HepG2 (cell line): ENCODE results near the gene SYNGAP1. TPM values are rescaled to one million over a fixed set of nuclear protein-coding genes. Genes with fewer than 3 reads are reported as not detected.

Source experiments
- ARHGAP35 ChIP-seq: sonication (generic); formaldehyde crosslinking; IDR thresholded peaks from 2 replicates; pipeline ENCODE4 v1.9.0; 2022; ENCODE audit warnings: mild to moderate bottlenecking, inconsistent platforms, moderate library complexity, missing genetic modification reagents, borderline replicate concordance
- CSRNP2 ChIP-seq: sonication (generic); formaldehyde crosslinking; conservative IDR thresholded peaks from 2 replicates; pipeline ENCODE4 v1.8.0; 2022; ENCODE audit warnings: low read depth, missing genetic modification reagents
- GATAD2A ChIP-seq: IDR thresholded peaks from 2 replicates; pipeline ENCODE4 v1.6.1; 2016
- IKZF5 ChIP-seq: IDR thresholded peaks from 2 replicates; pipeline ENCODE4 v1.6.1; 2018; ENCODE audit warnings: missing genetic modification reagents, mild to moderate bottlenecking, missing compliant biosample characterization
- JDP2 ChIP-seq: sonication (generic); formaldehyde crosslinking; IDR thresholded peaks from 2 replicates; pipeline ENCODE4 v1.8.1; 2022; ENCODE audit warnings: missing genetic modification reagents, borderline replicate concordance
- KDM5B ChIP-seq: sonication (generic); formaldehyde crosslinking; IDR thresholded peaks from 2 replicates; pipeline ENCODE4 v1.4.0; 2020; ENCODE audit warnings: missing genetic modification reagents, mild to moderate bottlenecking, borderline replicate concordance
- MYPOP ChIP-seq: sonication (generic); formaldehyde crosslinking; IDR thresholded peaks from 2 replicates; pipeline ENCODE4 v1.8.1; 2023; ENCODE audit warnings: mild to moderate bottlenecking, moderate library complexity, missing genetic modification reagents
- SKIL ChIP-seq: sonication (generic); formaldehyde crosslinking; IDR thresholded peaks from 2 replicates; pipeline ENCODE4 v1.8.0; 2022; ENCODE audit warnings: missing genetic modification reagents, mild to moderate bottlenecking, moderate library complexity, borderline replicate concordance
- SMARCE1 ChIP-seq: fragments of 450-650 bp; IDR thresholded peaks from 2 replicates; pipeline ENCODE4 v1.6.1; 2017; ENCODE audit warnings: borderline replicate concordance
- ZNF274 ChIP-seq: sonication (generic); formaldehyde crosslinking; IDR thresholded peaks from 2 replicates; pipeline ENCODE4 v1.5.1; 2020; ENCODE audit warnings: mild to moderate bottlenecking, missing genetic modification reagents
- ZNF367 ChIP-seq: sonication (generic); formaldehyde crosslinking; IDR thresholded peaks from 2 replicates; pipeline ENCODE4 v1.4.0; 2020; ENCODE audit warnings: missing genetic modification reagents, borderline replicate concordance
- ZNF556 ChIP-seq: sonication (generic); formaldehyde crosslinking; IDR thresholded peaks from 2 replicates; pipeline ENCODE4 v1.4.0; 2020; ENCODE audit warnings: mild to moderate bottlenecking, missing genetic modification reagents, borderline replicate concordance
- polyA plus RNA-seq, 8 experiments: library from polyadenylated mRNA; depleted of rRNA in 3 of 8; stranded (reverse) in 7 of 8; unstranded in 1 of 8; fragments of >200 nt; fragmentation: Illumina TruSeq in 4 of 8; extraction: Trizol in 4 of 8; gene quantifications; 2 replicates each; pipeline versions ENCODE4 v1.2.1 to v1.2.3, GENCODE V29; 2011 to 2016; ENCODE audit warnings: low read depth in 4 of 8, missing spikeins in 1 of 8, mixed read lengths in 1 of 8; ENCODE audit not compliant: insufficient read depth in 1 of 8
- total RNA-seq, 5 experiments: library from RNA; depleted of rRNA; stranded (reverse); fragments of >200 nt; fragmentation: Illumina TruSeq; extraction: Trizol; gene quantifications; 2 replicates each; pipeline ENCODE4 v1.2.3, GENCODE V29; 2016; ENCODE audit warnings: low read depth in 1 of 5
- TF ChIP-seq, protein P1 (sequence below): sonication (generic); formaldehyde crosslinking; IDR thresholded peaks from 2 replicates; pipeline ENCODE4 v1.4.0; 2020; ENCODE audit warnings: mild to moderate bottlenecking, missing genetic modification reagents
- TF ChIP-seq, protein P2 (sequence below): IDR thresholded peaks from 2 replicates; pipeline ENCODE4 v1.6.1; 2016; ENCODE audit warnings: missing compliant biosample characterization, missing genetic modification reagents, borderline replicate concordance
- TF ChIP-seq, protein P3 (sequence below): sonication (generic); formaldehyde crosslinking; IDR thresholded peaks from 2 replicates; pipeline ENCODE4 v1.5.0; 2020; ENCODE audit warnings: missing genetic modification reagents
- TF ChIP-seq, protein P4 (sequence below): sonication (generic); formaldehyde crosslinking; IDR thresholded peaks from 2 replicates; pipeline ENCODE4 v1.5.0; 2020; ENCODE audit warnings: missing genetic modification reagents, mild to moderate bottlenecking, borderline replicate concordance

The SYNGAP1 gene
- total and polyA plus RNA-seq, 2 of the 13 experiments (the other 11 are each of a cell fraction or from before 2014, with no cell fraction given): 0.75 to 1.1 TPM

GRCh38 chr6:33454009-33454946 is 34.4 kb downstream of the SYNGAP1 start, which contains the start of gene ZBTB9 (continued):
- TF ChIP-seq ZNF556 (CRISPR knock-in tag) (peak; percentile 92), MYPOP (CRISPR knock-in tag) (peak; percentile 84), ZNF274 (CRISPR knock-in tag) (no peak), GATAD2A (peak; percentile 76), JDP2 (CRISPR knock-in tag) (0 out of 2 replicates have a peak, but pooled peaks have one; percentile 44), IKZF5 (CRISPR knock-in tag) (peak; percentile 97), ZNF367 (peak; percentile 27; the same call in 1 of the 2 replicates), SKIL (CRISPR knock-in tag) (peak; percentile 78), CSRNP2 (CRISPR knock-in tag) (peak; percentile 75; the same call in 1 of the 2 replicates), SMARCE1 (no peak), ARHGAP35 (peak; percentile 91; the same call in 1 of the 2 replicates), KDM5B (CRISPR knock-in tag) (peak; percentile 96)
- TF ChIP-seq, protein P1, sequence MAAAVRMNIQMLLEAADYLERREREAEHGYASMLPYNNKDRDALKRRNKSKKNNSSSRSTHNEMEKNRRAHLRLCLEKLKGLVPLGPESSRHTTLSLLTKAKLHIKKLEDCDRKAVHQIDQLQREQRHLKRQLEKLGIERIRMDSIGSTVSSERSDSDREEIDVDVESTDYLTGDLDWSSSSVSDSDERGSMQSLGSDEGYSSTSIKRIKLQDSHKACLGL (CRISPR knock-in tag): peak; percentile 98; the same call in 1 of the 2 replicates
- TF ChIP-seq, protein P2, sequence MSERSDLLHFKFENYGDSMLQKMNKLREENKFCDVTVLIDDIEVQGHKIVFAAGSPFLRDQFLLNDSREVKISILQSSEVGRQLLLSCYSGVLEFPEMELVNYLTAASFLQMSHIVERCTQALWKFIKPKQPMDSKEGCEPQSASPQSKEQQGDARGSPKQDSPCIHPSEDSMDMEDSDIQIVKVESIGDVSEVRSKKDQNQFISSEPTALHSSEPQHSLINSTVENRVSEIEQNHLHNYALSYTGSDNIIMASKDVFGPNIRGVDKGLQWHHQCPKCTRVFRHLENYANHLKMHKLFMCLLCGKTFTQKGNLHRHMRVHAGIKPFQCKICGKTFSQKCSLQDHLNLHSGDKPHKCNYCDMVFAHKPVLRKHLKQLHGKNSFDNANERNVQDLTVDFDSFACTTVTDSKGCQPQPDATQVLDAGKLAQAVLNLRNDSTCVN (CRISPR knock-in tag): peak; percentile 84; the same call in 1 of the 2 replicates
- TF ChIP-seq, protein P3, sequence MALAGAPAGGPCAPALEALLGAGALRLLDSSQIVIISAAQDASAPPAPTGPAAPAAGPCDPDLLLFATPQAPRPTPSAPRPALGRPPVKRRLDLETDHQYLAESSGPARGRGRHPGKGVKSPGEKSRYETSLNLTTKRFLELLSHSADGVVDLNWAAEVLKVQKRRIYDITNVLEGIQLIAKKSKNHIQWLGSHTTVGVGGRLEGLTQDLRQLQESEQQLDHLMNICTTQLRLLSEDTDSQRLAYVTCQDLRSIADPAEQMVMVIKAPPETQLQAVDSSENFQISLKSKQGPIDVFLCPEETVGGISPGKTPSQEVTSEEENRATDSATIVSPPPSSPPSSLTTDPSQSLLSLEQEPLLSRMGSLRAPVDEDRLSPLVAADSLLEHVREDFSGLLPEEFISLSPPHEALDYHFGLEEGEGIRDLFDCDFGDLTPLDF (CRISPR knock-in tag): 0 out of 2 replicates have a peak, but pooled peaks have one; percentile 50
- TF ChIP-seq, protein P4, sequence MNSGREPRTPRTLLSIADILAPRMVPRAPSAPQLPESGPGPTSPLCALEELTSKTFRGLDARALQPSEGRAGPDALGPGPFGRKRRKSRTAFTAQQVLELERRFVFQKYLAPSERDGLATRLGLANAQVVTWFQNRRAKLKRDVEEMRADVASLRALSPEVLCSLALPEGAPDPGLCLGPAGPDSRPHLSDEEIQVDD (CRISPR knock-in tag): peak; percentile 71; the same call in 1 of the 2 replicates
